ENCODE measurements around the gene DACT2. TPM values are rescaled to one million over a fixed set of nuclear protein-coding genes. Genes with fewer than 3 reads are reported as not detected.
"Not testable (repeated sequence)": the region's sequence is repeated elsewhere in the genome, so short reads cannot be mapped to it uniquely, and the experiment has no call there.

Gene DACT2
- total RNA-seq, 1 donor = not detected

- Histone ChIP-seq H3K9me3 (ENCODE audit: low read depth, low read length) (no peaks in the 10 kb centered on the region), H3K27me3 (ENCODE audit: insufficient read depth, low read length) (peaks cover 19% of the 10 kb centered on the region), H3K4me3 (ENCODE audit: low read length) (no peak overlapping the region), H3K4me1 (ENCODE audit: insufficient read depth, low read length) (no peaks in the 10 kb centered on the region)
These were observed 1.5 kb downstream of the DACT2 start for GRCh38 chr6:168318090-168318489.

GRCh38 chr6:168315596-168315995 is 4.0 kb downstream of the DACT2 start:
- Histone ChIP-seq H3K9me3 (ENCODE audit: low read depth, low read length) (no peaks in the 10 kb centered on the region), H3K4me3 (ENCODE audit: low read length) (no peak overlapping the region), H3K4me1 (ENCODE audit: insufficient read depth, low read length) (no peaks in the 10 kb centered on the region), H3K27me3 (ENCODE audit: insufficient read depth, low read length) (peaks cover 12% of the 10 kb centered on the region)

GRCh38 chr6:168314948-168315347 is 4.6 kb downstream of the DACT2 start:
- no peak overlapping the region for H3K4me3 ChIP-seq (ENCODE audit: low read length)
- no peaks in the 10 kb centered on the region for H3K4me1 ChIP-seq (ENCODE audit: insufficient read depth, low read length)
- H3K9me3 ChIP-seq (ENCODE audit: low read depth, low read length) = no peaks in the 10 kb centered on the region
- H3K27me3 ChIP-seq (ENCODE audit: insufficient read depth, low read length) = peaks cover 8% of the 10 kb centered on the region

- no peaks in the 10 kb centered on the region for H3K9me3 ChIP-seq (ENCODE audit: low read depth, low read length)
These were observed 5.6 kb downstream of the DACT2 start for GRCh38 chr6:168314021-168314420.

GRCh38 chr6:168313431-168314011 is 6.1 kb downstream of the DACT2 start:
- Histone ChIP-seq H3K9me3 (ENCODE audit: low read depth, low read length) (no peaks in the 10 kb centered on the region), H3K4me3 (ENCODE audit: low read length) (no peak overlapping the region), H3K27me3 (ENCODE audit: insufficient read depth, low read length) (peaks cover 5% of the 10 kb centered on the region), H3K4me1 (ENCODE audit: insufficient read depth, low read length) (no peaks in the 10 kb centered on the region)

More at GRCh38 chr6:168314021-168314420, 5.6 kb downstream of the DACT2 start:
- Histone ChIP-seq H3K27me3 (ENCODE audit: insufficient read depth, low read length) (peaks cover 8% of the 10 kb centered on the region), H3K4me3 (ENCODE audit: low read length) (no peak overlapping the region), H3K4me1 (ENCODE audit: insufficient read depth, low read length) (no peaks in the 10 kb centered on the region)

GRCh38 chr6:168312125-168312507 is 7.5 kb downstream of the DACT2 start:
- H3K27me3 ChIP-seq (ENCODE audit: insufficient read depth, low read length); H3K4me1 ChIP-seq (ENCODE audit: insufficient read depth, low read length): not testable (repeated sequence)

GRCh38 chr6:168311410-168312124 is 8.0 kb downstream of the DACT2 start:
- Histone ChIP-seq H3K4me3 (ENCODE audit: low read length) (no peak overlapping the region), H3K4me1 (ENCODE audit: insufficient read depth, low read length) (no peaks in the 10 kb centered on the region)

More at GRCh38 chr6:168312125-168312507, 7.5 kb downstream of the DACT2 start:
- not testable (repeated sequence) for H3K9me3 ChIP-seq (ENCODE audit: low read depth, low read length); H3K4me3 ChIP-seq (ENCODE audit: low read length)

GRCh38 chr6:168310945-168311344 is 8.6 kb downstream of the DACT2 start:
- Histone ChIP-seq H3K4me1 (ENCODE audit: insufficient read depth, low read length) (no peaks in the 10 kb centered on the region), H3K27me3 (ENCODE audit: insufficient read depth, low read length) (no peaks in the 10 kb centered on the region), H3K9me3 (ENCODE audit: low read depth, low read length) (no peaks in the 10 kb centered on the region), H3K4me3 (ENCODE audit: low read length) (no peak overlapping the region)

More at GRCh38 chr6:168311410-168312124, 8.0 kb downstream of the DACT2 start:
- H3K9me3 ChIP-seq (ENCODE audit: low read depth, low read length) = no peaks in the 10 kb centered on the region
- no peaks in the 10 kb centered on the region for H3K27me3 ChIP-seq (ENCODE audit: insufficient read depth, low read length)

- no peaks in the 10 kb centered on the region for H3K9me3 ChIP-seq (ENCODE audit: low read depth, low read length)
- H3K27me3 ChIP-seq (ENCODE audit: insufficient read depth, low read length) = no peaks in the 10 kb centered on the region
- no peak overlapping the region for H3K4me3 ChIP-seq (ENCODE audit: low read length)
- H3K4me1 ChIP-seq (ENCODE audit: insufficient read depth, low read length) = no peaks in the 10 kb centered on the region
These were observed 9.2 kb downstream of the DACT2 start for GRCh38 chr6:168310403-168310802.

GRCh38 chr6:168309997-168310396 is 9.6 kb downstream of the DACT2 start:
- H3K9me3 ChIP-seq (ENCODE audit: low read depth, low read length) = no peaks in the 10 kb centered on the region
- H3K4me1 ChIP-seq (ENCODE audit: insufficient read depth, low read length) = no peaks in the 10 kb centered on the region
- H3K27me3 ChIP-seq (ENCODE audit: insufficient read depth, low read length) = no peaks in the 10 kb centered on the region
- no peak overlapping the region for H3K4me3 ChIP-seq (ENCODE audit: low read length)

GRCh38 chr6:168309183-168309582 is 10.4 kb downstream of the DACT2 start:
- Histone ChIP-seq H3K4me1 (ENCODE audit: insufficient read depth, low read length) (no peaks in the 10 kb centered on the region), H3K9me3 (ENCODE audit: low read depth, low read length) (no peaks in the 10 kb centered on the region), H3K4me3 (ENCODE audit: low read length) (no peak overlapping the region), H3K27me3 (ENCODE audit: insufficient read depth, low read length) (no peaks in the 10 kb centered on the region)

- Histone ChIP-seq H3K9me3 (ENCODE audit: low read depth, low read length) (no peaks in the 10 kb centered on the region), H3K4me1 (ENCODE audit: insufficient read depth, low read length) (no peaks in the 10 kb centered on the region), H3K4me3 (ENCODE audit: low read length) (no peak overlapping the region), H3K27me3 (ENCODE audit: insufficient read depth, low read length) (no peaks in the 10 kb centered on the region)
These were observed 11.0 kb downstream of the DACT2 start for GRCh38 chr6:168308390-168309144.

GRCh38 chr6:168307695-168308021 is 11.9 kb downstream of the DACT2 start:
- no peaks in the 10 kb centered on the region for H3K4me1 ChIP-seq (ENCODE audit: insufficient read depth, low read length)
- no peaks in the 10 kb centered on the region for H3K27me3 ChIP-seq (ENCODE audit: insufficient read depth, low read length)
- no peaks in the 10 kb centered on the region for H3K9me3 ChIP-seq (ENCODE audit: low read depth, low read length)
- no peak overlapping the region for H3K4me3 ChIP-seq (ENCODE audit: low read length)

- H3K9me3 ChIP-seq (ENCODE audit: low read depth, low read length) = no peaks in the 10 kb centered on the region
- no peak overlapping the region for H3K4me3 ChIP-seq (ENCODE audit: low read length)
- H3K4me1 ChIP-seq (ENCODE audit: insufficient read depth, low read length) = no peaks in the 10 kb centered on the region
- H3K27me3 ChIP-seq (ENCODE audit: insufficient read depth, low read length) = no peaks in the 10 kb centered on the region
These were observed 12.4 kb downstream of the DACT2 start for GRCh38 chr6:168307015-168307694.

GRCh38 chr6:168305863-168306262 is 13.7 kb downstream of the DACT2 start:
- no peaks in the 10 kb centered on the region for H3K9me3 ChIP-seq (ENCODE audit: low read depth, low read length)
- H3K4me3 ChIP-seq (ENCODE audit: low read length) = no peak overlapping the region
- H3K4me1 ChIP-seq (ENCODE audit: insufficient read depth, low read length) = no peaks in the 10 kb centered on the region
- H3K27me3 ChIP-seq (ENCODE audit: insufficient read depth, low read length) = no peaks in the 10 kb centered on the region

All from mononuclear cell (primary cell).